Endothelial cell of umbilical vein (primary cell): Measurements from ENCODE around the gene NCKAP5. TPM values are rescaled to one million over a fixed set of nuclear protein-coding genes. Genes with fewer than 3 reads are reported as not detected.

Source experiments
- BruUV-seq: library from RNA; stranded (reverse); fragments of 400-500 nt; replicated peaks from 2 replicates; lab custom pipeline; 2021; lab: Mats Ljungman, UMichigan
- CTCF ChIA-PET: fragments of 300-600, 350-600 bp; sonication (Branson Sonifier 250); formaldehyde crosslinking; loops from one replicate; lab custom pipeline; 2021; ENCODE audit warnings: antibody characterized with exemption, inconsistent platforms; lab: Charles Lee
- POLR2A ChIA-PET: fragments of 300-600, 350-600 bp; sonication (Branson Sonifier 250); formaldehyde crosslinking; loops from one replicate; lab custom pipeline; 2021; ENCODE audit warnings: antibody characterized with exemption, inconsistent platforms; lab: Charles Lee
- DNase-seq: peaks from one replicate; pipeline ENCODE4 v3.0.0-alpha.2; 2011; ENCODE audit warnings: low read depth, low spot score
- FAIRE-seq: peaks from 2 replicates; lab custom pipeline; 2011; peaks lifted over from hg19 to GRCh38; lab: Jason Lieb, UNC
- H2AFZ ChIP-seq: 2 replicates; pipeline ENCODE4 v1.6.0; 2012; ENCODE audit warnings: low read depth, low read length, control low read depth, inconsistent platforms
- H3K27ac ChIP-seq: 2 replicates; pipeline ENCODE4 v1.5.1; 2011; ENCODE audit warnings: low read depth, mild to moderate bottlenecking, control low read depth, low read length, moderate library complexity; ENCODE audit not compliant: insufficient read depth
- H3K27me3 ChIP-seq, 2 experiments: 2 replicates each; pipeline versions ENCODE4 v1.6.0 to v1.6.1; 2011; ENCODE audit warnings: low read length in 2 of 2, mixed read lengths in 1 of 2; ENCODE audit not compliant: control insufficient read depth in 2 of 2, insufficient read depth in 2 of 2
- H3K36me3 ChIP-seq, 2 experiments: 2 replicates in 1 of 2; 3 replicates in 1 of 2; pipeline ENCODE4 v1.5.1; 2011; ENCODE audit warnings: low read length in 2 of 2, mild to moderate bottlenecking in 1 of 2, moderate library complexity in 1 of 2; ENCODE audit not compliant: control insufficient read depth in 2 of 2, insufficient read depth in 2 of 2; ENCODE audit errors: extremely low read depth in 1 of 2
- H3K4me1 ChIP-seq: 3 replicates; pipeline ENCODE4 v1.5.1; 2011; ENCODE audit warnings: mild to moderate bottlenecking, low read length; ENCODE audit not compliant: control insufficient read depth, insufficient read depth; ENCODE audit errors: extremely low read depth
- H3K4me2 ChIP-seq: 2 replicates; pipeline ENCODE4 v1.6.1; 2011; ENCODE audit warnings: low read length, control low read depth, mixed read lengths; ENCODE audit not compliant: insufficient read depth
- H3K4me3 ChIP-seq, 3 experiments: fragments of 200-600 bp in 1 of 3; sonication (generic), shearing (Covaris generic) in 1 of 3; replicated peaks in 1 of 3; 2 replicates each; pipeline ENCODE4 v1.5.1; 2011 to 2016; ENCODE audit warnings: control low read depth in 3 of 3, low read length in 3 of 3, mild to moderate bottlenecking in 2 of 3, inconsistent platforms in 1 of 3, low read depth in 1 of 3, moderate library complexity in 1 of 3; ENCODE audit not compliant: insufficient read depth in 1 of 3
- H3K79me2 ChIP-seq: 2 replicates; pipeline ENCODE4 v1.6.0; 2012; ENCODE audit warnings: low read length, inconsistent platforms; ENCODE audit not compliant: control insufficient read depth, insufficient read depth
- H3K9ac ChIP-seq: replicated peaks from 2 replicates; pipeline ENCODE3; 2011; ENCODE audit warnings: low read length, control low read depth; ENCODE audit not compliant: insufficient read depth; ENCODE audit errors: extremely low read depth
- H3K9me1 ChIP-seq: replicated peaks from 3 replicates; pipeline ENCODE4 v1.6.0; 2011; ENCODE audit warnings: mild to moderate bottlenecking, low read length; ENCODE audit not compliant: control insufficient read depth, insufficient read depth; ENCODE audit errors: extremely low read depth
- H3K9me3 ChIP-seq: replicated peaks from 2 replicates; pipeline ENCODE4 v1.5.1; 2012; ENCODE audit warnings: low read length, inconsistent platforms; ENCODE audit not compliant: control insufficient read depth, insufficient read depth
- H4K20me1 ChIP-seq: replicated peaks from 2 replicates; pipeline ENCODE3; 2011; ENCODE audit warnings: mild to moderate bottlenecking, low read length; ENCODE audit not compliant: control insufficient read depth, insufficient read depth; ENCODE audit errors: extremely low read depth
- CTCF ChIP-seq, 2 donors: IDR thresholded peaks; 1 replicate in 1 of 2; 2 replicates in 1 of 2; pipeline ENCODE4 v1.5.1; 2011; ENCODE audit warnings: low read length in 2 of 2, mild to moderate bottlenecking in 2 of 2, moderate library complexity in 2 of 2, control low read depth in 1 of 2, inconsistent platforms in 1 of 2, low read depth in 1 of 2; ENCODE audit not compliant: insufficient read depth in 1 of 2; ENCODE audit errors: extremely low read depth in 1 of 2
- EZH2 ChIP-seq: IDR thresholded peaks from 2 replicates; pipeline ENCODE4 v1.6.1; 2012; ENCODE audit warnings: borderline replicate concordance, low read depth, mild to moderate bottlenecking, moderate library complexity, low read length, inconsistent platforms; ENCODE audit not compliant: severe bottlenecking
- FOS ChIP-seq: IDR thresholded peaks from 2 replicates; pipeline ENCODE4 v1.6.1; 2011; ENCODE audit warnings: mild to moderate bottlenecking, low read length, moderate library complexity, borderline replicate concordance; ENCODE audit not compliant: insufficient read depth
- GATA2 ChIP-seq: IDR thresholded peaks from 2 replicates; pipeline ENCODE4 v1.7.0; 2011; ENCODE audit warnings: low read depth, mild to moderate bottlenecking, moderate library complexity, mixed read lengths, low read length; ENCODE audit not compliant: insufficient read length, insufficient read depth
- JUN ChIP-seq: IDR thresholded peaks from 2 replicates; pipeline ENCODE4 v1.6.1; 2011; ENCODE audit warnings: borderline replicate concordance, low read depth; ENCODE audit not compliant: insufficient read length, insufficient read depth
- MAX ChIP-seq: IDR thresholded peaks from 2 replicates; pipeline ENCODE4 v1.6.1; 2011; ENCODE audit not compliant: insufficient read depth, insufficient read length
- MYC ChIP-seq: IDR thresholded peaks from one replicate; pipeline ENCODE4 v1.6.1; 2011; ENCODE audit warnings: mild to moderate bottlenecking, low read depth, low read length
- POLR2A ChIP-seq: IDR thresholded peaks from 2 replicates; pipeline ENCODE4 v1.6.1; 2012; ENCODE audit warnings: low read depth, mild to moderate bottlenecking, control low read depth, low read length
- POLR2AphosphoS5 ChIP-seq: IDR thresholded peaks from 2 replicates; pipeline ENCODE4 v1.6.1; 2012; ENCODE audit warnings: low read depth, mild to moderate bottlenecking, control low read depth, low read length, moderate library complexity; ENCODE audit not compliant: insufficient read depth
- dilution Hi-C: fragments of 300-500 bp; cut with MboI; formaldehyde crosslinking; loops from one replicate; pipeline ENCODE4 v1.15.0; 2019; ENCODE audit warnings: low sequenced_read_pairs; ENCODE audit not compliant: extremely low pct_ligation_motif_present
- intact Hi-C: fragments of 100-400 bp; cut with micrococcal nuclease; formaldehyde crosslinking; loops from one replicate; pipeline ENCODE4 v1.10.0; 2022
- polyA plus RNA-seq, 4 experiments: library from polyadenylated mRNA; depleted of rRNA in 3 of 4; stranded (reverse) in 3 of 4; unstranded in 1 of 4; fragments of >200 nt; gene quantifications; 2 replicates each; pipeline versions ENCODE4 v1.2.1 to v1.2.3, GENCODE V29; 2011 to 2012; ENCODE audit warnings: missing spikeins in 1 of 4
- total RNA-seq: library from RNA; stranded (reverse); gene quantifications from 2 replicates; pipeline ENCODE4 v1.2.3, GENCODE V29; 2021

Gene NCKAP5
- total and polyA plus RNA-seq, 2 donors (not counting 3 experiments of a cell fraction or from before 2014, with no cell fraction given) = 0.47 to 3.3 TPM

- H3K4me1 ChIP-seq = no peaks in the 10 kb centered on the region
- no peak for FAIRE-seq
- DNase-seq = no peak
- no peak overlapping the region for H2AFZ ChIP-seq
- POLR2A ChIA-PET = no interaction called here
- TF ChIP-seq MAX = no peak
- no peak for TF ChIP-seq POLR2A
- no peak for TF ChIP-seq POLR2AphosphoS5
- TF ChIP-seq GATA2 = no peak
- BruUV-seq = no TSS peak
- no peak overlapping the region for H3K4me2 ChIP-seq
- dilution Hi-C loops = no loop called here
- no peaks in the 10 kb centered on the region for H3K79me2 ChIP-seq
- intact Hi-C loops = no loop called here
- H3K27me3 ChIP-seq = peaks cover 0 to 2% of the 10 kb centered on the region in 2 experiments
- no peaks in the 10 kb centered on the region for H3K9me1 ChIP-seq
- CTCF ChIA-PET = no interaction called here
- no peak overlapping the region for H3K9ac ChIP-seq
- no peak overlapping the region for H3K4me3 ChIP-seq
- H4K20me1 ChIP-seq = no peaks in the 10 kb centered on the region
- H3K27ac ChIP-seq = no peak overlapping the region
- H3K9me3 ChIP-seq = no peaks in the 10 kb centered on the region
- no peaks in the 10 kb centered on the region for H3K36me3 ChIP-seq
These were observed 145.3 kb downstream of the NCKAP5 start for GRCh38 chr2:133422931-133423351.

GRCh38 chr2:133421516-133422324, 146.5 kb downstream of the NCKAP5 start:
- TF ChIP-seq JUN (no peak), FOS (no peak), MAX (no peak), POLR2AphosphoS5 (no peak), POLR2A (no peak), EZH2 (no peak), GATA2 (no peak), MYC (no peak), CTCF (IDR thresholded peaks at IDR 0.05; ENCODE audit: extremely low read depth in 1 of 2, insufficient read depth in 1 of 2, low read depth in 1 of 2, low read length in 2 of 2) (no peak)
- Histone ChIP-seq H3K4me3 (no peak overlapping the region), H3K79me2 (no peaks in the 10 kb centered on the region), H3K9ac (no peak overlapping the region), H4K20me1 (no peaks in the 10 kb centered on the region), H3K36me3 (no peaks in the 10 kb centered on the region), H2AFZ (no peak overlapping the region), H3K9me1 (no peaks in the 10 kb centered on the region), H3K27ac (no peak overlapping the region), H3K4me1 (no peaks in the 10 kb centered on the region), H3K4me2 (no peak overlapping the region), H3K9me3 (no peaks in the 10 kb centered on the region), H3K27me3 (peaks cover 0 to 2% of the 10 kb centered on the region in 2 experiments)
- POLR2A ChIA-PET = interaction anchor here (0.6 kb wide), 1 partner anchor 151 kb away, joined by 5 read pairs; no protein-coding TSS in a partner anchor
- no peak for FAIRE-seq
- CTCF ChIA-PET = interaction anchor here (1.5 kb wide), 1 partner anchor 358 kb away, joined by 5 read pairs; no protein-coding TSS in a partner anchor
- DNase-seq = no peak
- dilution Hi-C loops (no loop called here), intact Hi-C loops (no loop called here)
- BruUV-seq = no TSS peak
